Right lobe of liver (tissue), 6 donors: ENCODE measurements around the gene NPDC1. TPM values are rescaled to one million over a fixed set of nuclear protein-coding genes. Genes with fewer than 3 reads are reported as not detected.

Experiments used
- ATAC-seq, 4 donors: fragments of 200-7000 bp; cut with Tn5 transposase; one replicate each; pipeline ENCODE4 v1.9.1; 2020; ENCODE audit warnings: mild to moderate bottlenecking in 4 of 4, moderate library complexity in 4 of 4
- DNase-seq, 3 donors: peaks; one replicate each; pipeline ENCODE4 v3.0.0-alpha.2; 2020
- H3K27ac ChIP-seq, 3 donors: fragments of 200-600 bp; one replicate each; pipeline ENCODE4 v1.8.0; 2022
- H3K27me3 ChIP-seq, 2 donors: fragments of 200-600 bp; one replicate each; pipeline ENCODE4 v1.8.0; 2022
- H3K36me3 ChIP-seq, 4 donors: fragments of 200-600 bp; sonication (generic) in 1 of 4; one replicate each; pipeline versions ENCODE4 v1.5.1 to v1.8.0; 2017 to 2022; ENCODE audit warnings: control low read depth in 1 of 4
- H3K4me1 ChIP-seq, 4 donors: fragments of 200-600 bp; sonication (generic) in 1 of 4; one replicate each; pipeline versions ENCODE4 v1.5.1 to v1.8.0; 2017 to 2022; ENCODE audit warnings: control low read depth in 1 of 4
- H3K4me3 ChIP-seq, 3 donors: fragments of 200-600 bp; one replicate each; pipeline ENCODE4 v1.8.0; 2022
- H3K9me3 ChIP-seq, 4 donors: fragments of 200-600 bp; sonication (generic) in 1 of 4; one replicate each; pipeline versions ENCODE4 v1.5.1 to v1.8.0; 2017 to 2022; ENCODE audit warnings: control low read depth in 1 of 4
- CTCF ChIP-seq, 4 donors: fragments of 200-600 bp in 3 of 4; fragments of 450-650 bp in 1 of 4; IDR thresholded peaks; one replicate each; pipeline versions ENCODE4 v1.5.1 to v1.8.0; 2016 to 2022; ENCODE audit warnings: antibody characterized with exemption in 4 of 4, mild to moderate bottlenecking in 2 of 4
- POLR2A ChIP-seq: fragments of 450-650 bp; IDR thresholded peaks from one replicate; pipeline ENCODE4 v1.6.1; 2017; ENCODE audit warnings: antibody characterized with exemption, mild to moderate bottlenecking
- WGBS: methylation state at CpG from one replicate; pipeline ENCODE4 v1.1.6; 2018; ENCODE audit warnings: low coverage, low lambda C conversion rate; ENCODE audit not compliant: insufficient coverage; ENCODE audit errors: missing lambda C conversion rate; 5-methylcytosine and 5-hydroxymethylcytosine counted together
- intact Hi-C, 2 donors: fragments of 100-400 bp; cut with DNase I; formaldehyde crosslinking; loops; one replicate each; pipeline versions ENCODE4 v1.11.2 to v1.14.1; 2022
- total RNA-seq, 6 experiments: library from RNA; depleted of rRNA in 2 of 6; stranded (reverse); fragments of >200 nt in 2 of 6; fragmentation: NEBNext Ultra II Directional in 3 of 6; extraction: Animal tissue kit (Norgen Biotek cat#: 25700) in 3 of 6; gene quantifications; one replicate each; pipeline versions ENCODE4 v1.1.0 to v1.2.4, GENCODE V29; 2016 to 2023
- donor health status: DM: no; HTN: yes; CAD: no.
- donor health status: DM: no; HTN: no; CAD: no.
- donor health status: DM: no; HTN: no; CAD: no.
- donor health status: DM: no; HTN: yes; CAD: no.
- donor health status: DM: no; HTN: yes; CAD: no.

Gene NPDC1
- total RNA-seq, 6 experiments from 2014 or later, result 9.3 to 14.9 (median 12.2) TPM

GRCh38 chr9:137053944-137054931 lies 8.3 kb upstream of the NPDC1 start, which contains the start of gene ENTPD2:
Gene ENTPD2 (minus strand): TSS chr9:137054061. CDS start chr9:137053997, 64 bp downstream.
- DNase-seq (peak in 2 of 3 donors; percentile 82 to 83), ATAC-seq (peak; percentile 64 to 74 (median 70))
- Histone ChIP-seq H3K4me3 (peak within 1 kb of the TSS; percentile 29 to 53 (median 51)), H3K4me1 (peaks cover 2 to 27% (median 11%) of the 10 kb centered on the region in 4 donors), H3K36me3 (no peaks in the 10 kb centered on the region), H3K9me3 (no peaks in the 10 kb centered on the region), H3K27ac (peak within 1 kb of the TSS in 2 of 3 donors; percentile 70 to 81), H3K27me3 (no peaks in the 10 kb centered on the region)
- WGBS, result 8% methylated on average over 15 of the region's 90 CpGs
- intact Hi-C loops, result no loop called here
- TF ChIP-seq POLR2A, result peak; percentile 64
- no peak for TF ChIP-seq CTCF (IDR thresholded peaks at IDR 0.05)

- H3K27me3 ChIP-seq, result no peaks in the 10 kb centered on the region
- DNase-seq, result peak in 1 of 3 donors; percentile 27
- TF ChIP-seq CTCF (IDR thresholded peaks at IDR 0.05) (no peak), POLR2A (no peak)
- peak overlapping the region; percentile 29 to 53 (median 51) for H3K4me3 ChIP-seq
- 40% methylated on average over 1 of the region's 71 CpGs for WGBS
- H3K9me3 ChIP-seq, result no peaks in the 10 kb centered on the region
- no peak overlapping the region for H3K27ac ChIP-seq
- no peaks in the 10 kb centered on the region for H3K36me3 ChIP-seq
- peaks cover 2 to 27% (median 11%) of the 10 kb centered on the region in 4 donors for H3K4me1 ChIP-seq
- intact Hi-C loops, result no loop called here
- ATAC-seq, result no peak
These were observed 7.3 kb upstream of the NPDC1 start for GRCh38 chr9:137052998-137053943.

- WGBS, result no CpG with 5 or more reads among the region's 8 CpGs
- H3K36me3 ChIP-seq, result no peaks in the 10 kb centered on the region
- DNase-seq, result no peak
These were observed 6.3 kb upstream of the NPDC1 start for GRCh38 chr9:137052293-137052692.

More at GRCh38 chr9:137052293-137052692, 6.3 kb upstream of the NPDC1 start:
- TF ChIP-seq CTCF (IDR thresholded peaks at IDR 0.05), result no peak
- TF ChIP-seq POLR2A, result no peak
- intact Hi-C loops, result no loop called here
- Histone ChIP-seq H3K4me3 (no peak overlapping the region), H3K27me3 (peaks cover 0 to 10% of the 10 kb centered on the region in 2 donors), H3K4me1 (peaks cover 2 to 27% (median 11%) of the 10 kb centered on the region in 4 donors), H3K9me3 (no peaks in the 10 kb centered on the region), H3K27ac (no peak overlapping the region)
- no peak for ATAC-seq
